ENCODE results near the gene KDM4B. TPM values are rescaled to one million over a fixed set of nuclear protein-coding genes. Genes with fewer than 3 reads are reported as not detected.

KDM4B gene
- total and polyA plus RNA-seq, 4 donors: 17.1 to 49.5 (median 24.7) TPM

DNA sequence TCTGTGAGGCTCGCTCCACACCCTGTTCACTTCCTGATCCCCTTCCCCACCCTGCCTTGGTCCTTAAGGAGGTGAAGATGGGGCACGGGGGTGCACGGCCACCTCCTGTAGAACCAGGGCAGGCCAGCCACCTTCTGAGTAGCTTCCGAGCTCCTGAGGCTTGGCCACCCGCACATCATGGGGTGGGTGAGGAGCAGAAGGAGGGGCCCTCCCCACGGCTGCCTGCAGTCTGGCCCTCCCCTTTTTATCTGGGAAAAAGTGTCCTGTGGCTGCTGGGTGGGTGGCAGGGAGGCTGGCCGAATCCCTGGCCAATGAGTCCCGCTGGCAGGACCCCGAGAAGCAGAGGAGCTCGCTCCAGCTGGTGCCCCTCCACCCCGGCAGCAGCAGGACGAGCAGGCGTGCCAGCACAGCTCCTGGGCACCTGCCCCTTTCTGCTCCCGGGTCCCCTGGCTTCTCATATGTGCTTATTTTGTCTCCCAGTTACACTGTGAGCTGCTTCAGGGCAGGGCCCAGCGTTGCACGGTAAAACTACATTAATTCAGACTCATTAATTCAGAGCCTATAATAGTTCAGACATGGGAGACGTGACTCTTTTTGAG lies 135.0 kb downstream of the KDM4B start:
- H3K27me3 ChIP-seq (ENCODE audit: control insufficient read depth in 3 of 3, insufficient read depth in 3 of 3, low read length in 2 of 3): no peaks in the 10 kb centered on the region
- 86 to 95% methylated on average over 16 to 17 of the region's 17 CpGs for WGBS, 2 donors
- H3K9me3 ChIP-seq (ENCODE audit: control insufficient read depth in 4 of 4, insufficient read depth in 3 of 4, low read length in 3 of 4): peaks cover 0 to 11% (median 4%) of the 10 kb centered on the region in 4 donors
- peaks cover 0 to 16% (median 3%) of the 10 kb centered on the region in 5 donors for H3K4me1 ChIP-seq (ENCODE audit: control insufficient read depth in 5 of 5, insufficient read depth in 5 of 5, low read length in 5 of 5)
- no peak for ATAC-seq (ENCODE audit: insufficient read depth, low FRiP score)
- H3K36me3 ChIP-seq (ENCODE audit: control insufficient read depth in 4 of 4, insufficient read depth in 4 of 4, low read length in 4 of 4): peaks cover 4 to 24% (median 14%) of the 10 kb centered on the region in 4 donors
- TF ChIP-seq, protein P1, sequence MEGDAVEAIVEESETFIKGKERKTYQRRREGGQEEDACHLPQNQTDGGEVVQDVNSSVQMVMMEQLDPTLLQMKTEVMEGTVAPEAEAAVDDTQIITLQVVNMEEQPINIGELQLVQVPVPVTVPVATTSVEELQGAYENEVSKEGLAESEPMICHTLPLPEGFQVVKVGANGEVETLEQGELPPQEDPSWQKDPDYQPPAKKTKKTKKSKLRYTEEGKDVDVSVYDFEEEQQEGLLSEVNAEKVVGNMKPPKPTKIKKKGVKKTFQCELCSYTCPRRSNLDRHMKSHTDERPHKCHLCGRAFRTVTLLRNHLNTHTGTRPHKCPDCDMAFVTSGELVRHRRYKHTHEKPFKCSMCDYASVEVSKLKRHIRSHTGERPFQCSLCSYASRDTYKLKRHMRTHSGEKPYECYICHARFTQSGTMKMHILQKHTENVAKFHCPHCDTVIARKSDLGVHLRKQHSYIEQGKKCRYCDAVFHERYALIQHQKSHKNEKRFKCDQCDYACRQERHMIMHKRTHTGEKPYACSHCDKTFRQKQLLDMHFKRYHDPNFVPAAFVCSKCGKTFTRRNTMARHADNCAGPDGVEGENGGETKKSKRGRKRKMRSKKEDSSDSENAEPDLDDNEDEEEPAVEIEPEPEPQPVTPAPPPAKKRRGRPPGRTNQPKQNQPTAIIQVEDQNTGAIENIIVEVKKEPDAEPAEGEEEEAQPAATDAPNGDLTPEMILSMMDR (IDR thresholded peaks at IDR 0.05; ENCODE audit: control extremely low read depth, extremely low read depth): no peak
- no peak overlapping the region for H3K9ac ChIP-seq (ENCODE audit: insufficient read depth in 1 of 2, low read length in 2 of 2)
- no peak overlapping the region for H3K27ac ChIP-seq (ENCODE audit: low read depth in 1 of 2, low read length in 1 of 2)
- H3K4me3 ChIP-seq: no peak overlapping the region
- DNase-seq: no peak

DNA sequence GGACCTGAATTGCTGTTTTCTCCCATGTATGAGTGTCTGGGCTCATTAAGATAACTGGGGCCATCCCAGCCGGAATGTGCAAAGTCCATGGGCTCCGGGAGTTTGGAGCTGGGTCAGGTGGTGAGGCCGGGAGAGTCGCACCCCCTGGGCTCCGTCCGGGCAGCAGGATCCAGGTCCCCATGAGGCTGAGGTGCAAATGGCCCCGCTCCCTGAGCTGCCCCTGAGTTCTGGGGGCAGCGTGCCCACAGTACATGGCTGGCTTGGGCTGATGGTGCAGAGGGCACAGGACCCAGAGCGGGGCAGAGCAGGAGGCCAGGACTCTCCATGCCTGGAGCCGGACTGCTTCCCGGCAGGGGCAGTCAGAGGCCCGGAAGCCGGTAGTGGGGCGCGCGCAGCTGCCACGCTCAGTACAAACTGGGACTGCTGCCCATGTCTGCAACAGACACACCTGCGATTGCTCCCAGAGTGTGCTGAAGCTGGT lies 136.0 kb downstream of the KDM4B start:
- no peak for DNase-seq

DNA sequence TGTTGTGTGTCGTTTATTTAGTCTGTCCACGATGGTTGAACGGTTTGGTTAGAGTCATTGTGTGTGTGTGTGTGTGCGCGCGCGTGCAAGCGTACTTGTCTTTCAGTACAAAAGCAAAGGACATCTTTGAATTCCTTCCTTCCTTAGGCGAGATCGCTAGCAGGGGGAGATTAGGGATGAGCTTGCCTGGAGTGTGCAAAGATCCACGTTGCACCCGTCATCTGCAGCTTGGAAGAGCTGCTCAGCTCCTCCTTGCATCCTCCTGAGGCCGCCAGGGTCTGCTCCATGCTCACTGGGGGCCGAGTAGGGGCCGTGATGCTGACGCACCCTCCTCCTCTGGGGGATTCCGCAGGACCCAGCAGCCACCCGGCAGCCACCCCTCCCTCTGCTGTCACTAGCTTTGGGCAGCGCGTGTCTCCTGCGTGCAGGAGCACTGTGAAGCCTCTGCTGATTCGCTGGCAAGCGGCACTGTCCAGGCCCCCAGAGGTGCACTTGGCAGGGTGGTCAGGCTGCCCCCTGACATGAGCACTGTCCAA lies 137.3 kb downstream of the KDM4B start:
- Histone ChIP-seq H3K4me3 (no peak overlapping the region), H3K9ac (ENCODE audit: insufficient read depth in 1 of 2, low read length in 2 of 2) (no peak overlapping the region), H3K9me3 (ENCODE audit: control insufficient read depth in 4 of 4, insufficient read depth in 3 of 4, low read length in 3 of 4) (no peaks in the 10 kb centered on the region), H3K4me1 (ENCODE audit: control insufficient read depth in 5 of 5, insufficient read depth in 5 of 5, low read length in 5 of 5) (peaks cover 0 to 16% (median 3%) of the 10 kb centered on the region in 5 donors), H3K27ac (ENCODE audit: low read depth in 1 of 2, low read length in 1 of 2) (no peak overlapping the region), H3K27me3 (ENCODE audit: control insufficient read depth in 3 of 3, insufficient read depth in 3 of 3, low read length in 2 of 3) (no peaks in the 10 kb centered on the region), H3K36me3 (ENCODE audit: control insufficient read depth in 4 of 4, insufficient read depth in 4 of 4, low read length in 4 of 4) (peaks cover 0 to 34% (median 5%) of the 10 kb centered on the region in 4 donors)
- DNase-seq (no peak), ATAC-seq (ENCODE audit: insufficient read depth, low FRiP score) (no peak)
- 93 to 94% methylated on average over 23 of the region's 23 CpGs for WGBS, 2 donors
- TF ChIP-seq, protein P1 (IDR thresholded peaks at IDR 0.05; ENCODE audit: control extremely low read depth, extremely low read depth): no peak

More for the DNA sequence above, 136.0 kb downstream of the KDM4B start:
- Histone ChIP-seq H3K27ac (ENCODE audit: low read depth in 1 of 2, low read length in 1 of 2) (no peak overlapping the region), H3K9me3 (ENCODE audit: control insufficient read depth in 4 of 4, insufficient read depth in 3 of 4, low read length in 3 of 4) (peaks cover 0 to 2% (median under 1%) of the 10 kb centered on the region in 4 donors), H3K9ac (ENCODE audit: insufficient read depth in 1 of 2, low read length in 2 of 2) (no peak overlapping the region), H3K36me3 (ENCODE audit: control insufficient read depth in 4 of 4, insufficient read depth in 4 of 4, low read length in 4 of 4) (peaks cover 0 to 24% (median 7%) of the 10 kb centered on the region in 4 donors), H3K4me3 (no peak overlapping the region), H3K4me1 (ENCODE audit: control insufficient read depth in 5 of 5, insufficient read depth in 5 of 5, low read length in 5 of 5) (peaks cover 0 to 16% (median 3%) of the 10 kb centered on the region in 5 donors), H3K27me3 (ENCODE audit: control insufficient read depth in 3 of 3, insufficient read depth in 3 of 3, low read length in 2 of 3) (no peaks in the 10 kb centered on the region)
- TF ChIP-seq, protein P1 (IDR thresholded peaks at IDR 0.05; ENCODE audit: control extremely low read depth, extremely low read depth): no peak
- WGBS, 2 donors: 98% methylated on average over 18 of the region's 18 CpGs
- ATAC-seq (ENCODE audit: insufficient read depth, low FRiP score): no peak
